ENCODE results near the gene SVEP1.

The SVEP1 gene

DNA sequence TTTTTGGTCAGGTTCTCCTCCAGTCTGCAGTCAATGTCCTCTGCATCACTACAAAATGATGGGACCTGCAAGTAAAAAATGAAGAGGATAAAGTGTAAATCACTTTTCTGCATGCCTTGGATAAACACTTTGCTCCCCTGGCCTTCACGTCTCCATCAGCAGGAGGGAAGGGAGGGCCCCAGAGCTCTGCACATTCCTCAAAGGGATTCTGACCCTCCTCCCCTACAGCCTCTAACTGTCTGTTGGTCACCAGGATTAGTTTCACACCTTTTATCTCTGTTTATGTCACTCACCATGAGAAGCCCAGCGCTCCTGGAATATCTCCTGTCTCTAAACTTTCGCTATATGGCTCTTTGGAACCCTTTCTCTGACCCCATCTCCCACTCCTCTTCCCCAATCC lies 103.3 kb downstream of the SVEP1 start:
- Histone ChIP-seq H3K4me1 (ENCODE audit: control extremely low read depth in 1 of 4, control insufficient read depth in 4 of 4, insufficient read depth in 4 of 4, low read length in 3 of 4) (no peaks in the 10 kb centered on the region), H3K9me3 (ENCODE audit: control extremely low read depth in 1 of 5, control insufficient read depth in 4 of 5, insufficient read depth in 2 of 5, low read depth in 1 of 5, low read length in 4 of 5) (no peaks in the 10 kb centered on the region), H3K4me3 (ENCODE audit: control insufficient read depth in 1 of 7, extremely low read depth in 1 of 7, insufficient read depth in 4 of 7, low read depth in 2 of 7, low read length in 6 of 7) (no peak overlapping the region), H3K27ac (ENCODE audit: insufficient read depth in 1 of 2, low read depth in 1 of 2, low read length in 2 of 2, poor library complexity in 1 of 2, severe bottlenecking in 2 of 2) (no peak overlapping the region), H3K36me3 (ENCODE audit: control insufficient read depth in 4 of 4, insufficient read depth in 4 of 4, low read length in 3 of 4) (no peaks in the 10 kb centered on the region), H3K27me3 (replicated peaks in 2 of 5; ENCODE audit: control insufficient read depth in 4 of 5, insufficient read depth in 5 of 5, low read length in 4 of 5) (no peaks in the 10 kb centered on the region)
- no peak for DNase-seq
- ChIA-PET CTCF (no interaction called here), POLR2A (no interaction called here)
- 57% methylated on average over 3 of the region's 3 CpGs for whole genome bisulfite sequencing (ENCODE audit: insufficient coverage)

- no peak for DNase-seq
- H3K4me3 ChIP-seq (ENCODE audit: control insufficient read depth in 1 of 7, extremely low read depth in 1 of 7, insufficient read depth in 4 of 7, low read depth in 2 of 7, low read length in 6 of 7) = no peak overlapping the region
- no peaks in the 10 kb centered on the region for H3K36me3 ChIP-seq (ENCODE audit: control insufficient read depth in 4 of 4, insufficient read depth in 4 of 4, low read length in 3 of 4)
- H3K9me3 ChIP-seq (ENCODE audit: control extremely low read depth in 1 of 5, control insufficient read depth in 4 of 5, insufficient read depth in 2 of 5, low read depth in 1 of 5, low read length in 4 of 5) = no peaks in the 10 kb centered on the region
- H3K4me1 ChIP-seq (ENCODE audit: control extremely low read depth in 1 of 4, control insufficient read depth in 4 of 4, insufficient read depth in 4 of 4, low read length in 3 of 4) = no peaks in the 10 kb centered on the region
- CTCF ChIA-PET = no interaction called here
- WGBS (ENCODE audit: insufficient coverage) = 91% methylated on average over 4 of the region's 6 CpGs
- H3K27me3 ChIP-seq (replicated peaks in 2 of 5; ENCODE audit: control insufficient read depth in 4 of 5, insufficient read depth in 5 of 5, low read length in 4 of 5) = no peaks in the 10 kb centered on the region
- no peak overlapping the region for H3K27ac ChIP-seq (ENCODE audit: insufficient read depth in 1 of 2, low read depth in 1 of 2, low read length in 2 of 2, poor library complexity in 1 of 2, severe bottlenecking in 2 of 2)
- POLR2A ChIA-PET = no interaction called here
Observed at GRCh38 chr9:110472111-110472510, 107.4 kb downstream of the SVEP1 start.

DNA sequence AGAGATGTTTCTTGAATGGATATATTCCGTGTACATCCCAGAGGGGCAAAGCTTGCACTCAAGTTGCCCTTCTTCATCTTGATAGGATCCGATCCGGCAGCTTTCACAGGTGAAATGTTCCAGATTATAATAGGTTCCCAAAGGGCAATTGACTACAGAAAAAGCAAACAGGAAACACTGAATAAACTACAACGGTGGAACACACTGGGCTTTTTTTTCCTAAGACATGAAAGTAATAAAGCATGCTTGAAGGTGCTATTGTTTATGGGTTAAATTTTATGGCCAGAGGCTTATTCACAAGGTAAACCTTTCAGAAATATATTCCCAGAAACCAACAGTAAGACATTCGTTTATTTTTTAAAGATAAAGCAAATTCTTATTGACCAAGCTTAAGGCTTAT lies 110.6 kb downstream of the SVEP1 start:
- POLR2A ChIA-PET = interaction anchor here (0.7 kb wide), 1 partner anchor 308 kb away, joined by 3 read pairs; no protein-coding TSS in a partner anchor
- Histone ChIP-seq H3K4me3 (ENCODE audit: control insufficient read depth in 1 of 7, extremely low read depth in 1 of 7, insufficient read depth in 4 of 7, low read depth in 2 of 7, low read length in 6 of 7) (no peak overlapping the region), H3K27ac (ENCODE audit: insufficient read depth in 1 of 2, low read depth in 1 of 2, low read length in 2 of 2, poor library complexity in 1 of 2, severe bottlenecking in 2 of 2) (no peak overlapping the region), H3K9me3 (ENCODE audit: control extremely low read depth in 1 of 5, control insufficient read depth in 4 of 5, insufficient read depth in 2 of 5, low read depth in 1 of 5, low read length in 4 of 5) (no peaks in the 10 kb centered on the region), H3K27me3 (replicated peaks in 2 of 5; ENCODE audit: control insufficient read depth in 4 of 5, insufficient read depth in 5 of 5, low read length in 4 of 5) (no peaks in the 10 kb centered on the region), H3K36me3 (ENCODE audit: control insufficient read depth in 4 of 4, insufficient read depth in 4 of 4, low read length in 3 of 4) (no peaks in the 10 kb centered on the region), H3K4me1 (ENCODE audit: control extremely low read depth in 1 of 4, control insufficient read depth in 4 of 4, insufficient read depth in 4 of 4, low read length in 3 of 4) (peaks cover 0 to 5% (median 0%) of the 10 kb centered on the region in 4 experiments)
- no peak for DNase-seq
- CTCF ChIA-PET = no interaction called here
- 86% methylated on average over 1 of the region's 5 CpGs for WGBS (ENCODE audit: insufficient coverage)

DNA sequence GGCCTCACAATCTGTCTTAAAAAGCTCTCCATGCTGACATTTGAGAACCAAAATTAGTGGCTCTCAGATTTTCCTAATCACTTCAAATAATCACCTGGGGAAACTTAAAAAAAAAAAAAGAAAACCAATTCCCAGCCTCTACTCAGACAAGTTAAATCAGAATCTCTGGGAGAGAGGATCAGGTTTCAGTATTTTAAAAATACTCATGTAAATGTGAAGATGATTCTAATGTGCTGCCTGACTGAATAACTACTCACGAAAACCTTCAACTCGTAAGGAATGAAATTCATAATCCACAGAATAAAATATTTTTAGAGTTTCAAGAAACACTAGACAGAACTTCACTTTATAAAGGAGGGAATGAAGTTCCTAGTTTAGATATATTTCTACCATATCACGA lies 114.4 kb downstream of the SVEP1 start:
- H3K36me3 ChIP-seq (ENCODE audit: control insufficient read depth in 4 of 4, insufficient read depth in 4 of 4, low read length in 3 of 4) = no peaks in the 10 kb centered on the region
- no peaks in the 10 kb centered on the region for H3K9me3 ChIP-seq (ENCODE audit: control extremely low read depth in 1 of 5, control insufficient read depth in 4 of 5, insufficient read depth in 2 of 5, low read depth in 1 of 5, low read length in 4 of 5)
- DNase-seq = no peak
- WGBS (ENCODE audit: insufficient coverage) = no CpG with 5 or more reads among the region's 3 CpGs
- ChIA-PET POLR2A (no interaction called here), CTCF (no interaction called here)
- peaks cover 0 to 9% (median 4%) of the 10 kb centered on the region in 4 experiments for H3K4me1 ChIP-seq (ENCODE audit: control extremely low read depth in 1 of 4, control insufficient read depth in 4 of 4, insufficient read depth in 4 of 4, low read length in 3 of 4)
- no peak overlapping the region for H3K27ac ChIP-seq (ENCODE audit: insufficient read depth in 1 of 2, low read depth in 1 of 2, low read length in 2 of 2, poor library complexity in 1 of 2, severe bottlenecking in 2 of 2)
- H3K27me3 ChIP-seq (replicated peaks in 2 of 5; ENCODE audit: control insufficient read depth in 4 of 5, insufficient read depth in 5 of 5, low read length in 4 of 5) = no peaks in the 10 kb centered on the region
- H3K4me3 ChIP-seq (ENCODE audit: control insufficient read depth in 1 of 7, extremely low read depth in 1 of 7, insufficient read depth in 4 of 7, low read depth in 2 of 7, low read length in 6 of 7) = no peak overlapping the region

GRCh38 chr9:110464321-110464720 lies 115.2 kb downstream of the SVEP1 start:
- ChIA-PET POLR2A (no interaction called here), CTCF (no interaction called here)
- no peak overlapping the region for H3K27ac ChIP-seq (ENCODE audit: insufficient read depth in 1 of 2, low read depth in 1 of 2, low read length in 2 of 2, poor library complexity in 1 of 2, severe bottlenecking in 2 of 2)
- WGBS (ENCODE audit: insufficient coverage) = 100% methylated on average over 1 of the region's 1 CpG
- H3K4me1 ChIP-seq (ENCODE audit: control extremely low read depth in 1 of 4, control insufficient read depth in 4 of 4, insufficient read depth in 4 of 4, low read length in 3 of 4) = peaks cover 0 to 9% (median 4%) of the 10 kb centered on the region in 4 experiments
- no peaks in the 10 kb centered on the region for H3K9me3 ChIP-seq (ENCODE audit: control extremely low read depth in 1 of 5, control insufficient read depth in 4 of 5, insufficient read depth in 2 of 5, low read depth in 1 of 5, low read length in 4 of 5)
- no peaks in the 10 kb centered on the region for H3K27me3 ChIP-seq (replicated peaks in 2 of 5; ENCODE audit: control insufficient read depth in 4 of 5, insufficient read depth in 5 of 5, low read length in 4 of 5)
- no peak overlapping the region for H3K4me3 ChIP-seq (ENCODE audit: control insufficient read depth in 1 of 7, extremely low read depth in 1 of 7, insufficient read depth in 4 of 7, low read depth in 2 of 7, low read length in 6 of 7)
- H3K36me3 ChIP-seq (ENCODE audit: control insufficient read depth in 4 of 4, insufficient read depth in 4 of 4, low read length in 3 of 4) = no peaks in the 10 kb centered on the region
- no peak for DNase-seq

DNA sequence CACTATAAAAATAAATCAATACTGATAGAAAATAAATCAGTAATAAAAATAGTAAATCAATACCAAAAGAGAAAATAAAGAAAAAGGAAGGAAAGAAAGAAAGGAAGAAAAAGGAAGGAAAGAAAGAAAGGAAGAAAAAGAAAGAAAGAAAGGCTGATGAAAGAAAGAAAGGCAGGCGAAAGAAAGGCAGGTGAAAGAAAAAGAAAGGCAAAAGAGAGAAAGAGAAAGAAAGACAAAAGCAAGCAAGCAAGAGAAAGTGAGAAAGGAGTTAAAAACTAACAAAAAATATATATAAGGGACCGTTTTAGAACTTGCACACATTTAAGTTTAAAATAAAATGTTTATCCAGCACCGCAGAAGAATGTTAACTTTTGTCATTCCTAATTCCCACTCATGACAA lies 116.0 kb downstream of the SVEP1 start:
- ChIA-PET POLR2A (no interaction called here), CTCF (no interaction called here)
- 100% methylated on average over 1 of the region's 3 CpGs for WGBS (ENCODE audit: insufficient coverage)
- Histone ChIP-seq H3K36me3 (ENCODE audit: control insufficient read depth in 4 of 4, insufficient read depth in 4 of 4, low read length in 3 of 4) (no peaks in the 10 kb centered on the region), H3K9me3 (ENCODE audit: control extremely low read depth in 1 of 5, control insufficient read depth in 4 of 5, insufficient read depth in 2 of 5, low read depth in 1 of 5, low read length in 4 of 5) (no peaks in the 10 kb centered on the region), H3K4me1 (ENCODE audit: control extremely low read depth in 1 of 4, control insufficient read depth in 4 of 4, insufficient read depth in 4 of 4, low read length in 3 of 4) (peaks cover 0 to 9% (median 4%) of the 10 kb centered on the region in 4 experiments), H3K27me3 (replicated peaks in 2 of 5; ENCODE audit: control insufficient read depth in 4 of 5, insufficient read depth in 5 of 5, low read length in 4 of 5) (no peaks in the 10 kb centered on the region), H3K27ac (ENCODE audit: insufficient read depth in 1 of 2, low read depth in 1 of 2, low read length in 2 of 2, poor library complexity in 1 of 2, severe bottlenecking in 2 of 2) (no peak overlapping the region), H3K4me3 (ENCODE audit: control insufficient read depth in 1 of 7, extremely low read depth in 1 of 7, insufficient read depth in 4 of 7, low read depth in 2 of 7, low read length in 6 of 7) (no peak overlapping the region)
- no peak for DNase-seq

- Histone ChIP-seq H3K4me3 (ENCODE audit: control insufficient read depth in 1 of 7, extremely low read depth in 1 of 7, insufficient read depth in 4 of 7, low read depth in 2 of 7, low read length in 6 of 7) (no peak overlapping the region), H3K36me3 (ENCODE audit: control insufficient read depth in 4 of 4, insufficient read depth in 4 of 4, low read length in 3 of 4) (no peaks in the 10 kb centered on the region), H3K27me3 (replicated peaks in 2 of 5; ENCODE audit: control insufficient read depth in 4 of 5, insufficient read depth in 5 of 5, low read length in 4 of 5) (peaks cover 0 to 3% (median 0%) of the 10 kb centered on the region in 5 experiments), H3K9me3 (ENCODE audit: control extremely low read depth in 1 of 5, control insufficient read depth in 4 of 5, insufficient read depth in 2 of 5, low read depth in 1 of 5, low read length in 4 of 5) (no peaks in the 10 kb centered on the region), H3K27ac (ENCODE audit: insufficient read depth in 1 of 2, low read depth in 1 of 2, low read length in 2 of 2, poor library complexity in 1 of 2, severe bottlenecking in 2 of 2) (no peak overlapping the region), H3K4me1 (ENCODE audit: control extremely low read depth in 1 of 4, control insufficient read depth in 4 of 4, insufficient read depth in 4 of 4, low read length in 3 of 4) (no peaks in the 10 kb centered on the region)
- CTCF ChIA-PET = no interaction called here
- no peak for DNase-seq
- WGBS (ENCODE audit: insufficient coverage) = 100% methylated on average over 3 of the region's 3 CpGs
- POLR2A ChIA-PET = no interaction called here
Observed at GRCh38 chr9:110457245-110457644, 122.3 kb downstream of the SVEP1 start.

Measured in common myeloid progenitor, CD34-positive (primary cell).